DLD1 (cell line): ENCODE measurements around the gene PPP6R2.
"Not testable (repeated sequence)": the region's sequence is repeated elsewhere in the genome, so short reads cannot be mapped to it uniquely, and the experiment has no call there.

Source experiments
- in situ Hi-C: cut with HindIII; loops from 2 replicates; pipeline ENCODE4 v1.10.0; 2017; ENCODE audit warnings: low sequenced_read_pairs

The PPP6R2 gene

GRCh38 chr22:50422046-50422445 lies 78.9 kb downstream of the PPP6R2 start:
- in situ Hi-C loops = no loop called here

- in situ Hi-C loops = no loop called here
These were observed 80.1 kb downstream of the PPP6R2 start for GRCh38 chr22:50422961-50423815.

GRCh38 chr22:50423956-50424355 lies 80.8 kb downstream of the PPP6R2 start:
- in situ Hi-C loops = no loop called here

- in situ Hi-C loops = no loop called here
These were observed 82.2 kb downstream of the PPP6R2 start for GRCh38 chr22:50425179-50425916.

- in situ Hi-C loops = no loop called here
These were observed 89.2 kb downstream of the PPP6R2 start for GRCh38 chr22:50432131-50432876.

GRCh38 chr22:50432877-50433510 lies 89.9 kb downstream of the PPP6R2 start:
- in situ Hi-C loops = not testable (repeated sequence)

GRCh38 chr22:50434849-50435248 lies 91.7 kb downstream of the PPP6R2 start:
- in situ Hi-C loops = no loop called here

- in situ Hi-C loops = no loop called here
These were observed 92.3 kb downstream of the PPP6R2 start for GRCh38 chr22:50435291-50436014.

- in situ Hi-C loops = no loop called here
These were observed 93.1 kb downstream of the PPP6R2 start for GRCh38 chr22:50436015-50436830.

GRCh38 chr22:50436841-50437341 lies 93.8 kb downstream of the PPP6R2 start:
- in situ Hi-C loops = no loop called here

GRCh38 chr22:50437511-50438304 lies 94.6 kb downstream of the PPP6R2 start:
- in situ Hi-C loops = no loop called here

GRCh38 chr22:50438305-50439275 lies 95.5 kb downstream of the PPP6R2 start:
- in situ Hi-C loops = no loop called here

GRCh38 chr22:50439314-50439870 lies 96.3 kb downstream of the PPP6R2 start:
- in situ Hi-C loops = no loop called here

- in situ Hi-C loops = no loop called here
These were observed 96.8 kb downstream of the PPP6R2 start for GRCh38 chr22:50439871-50440331.

- in situ Hi-C loops = no loop called here
These were observed 97.6 kb downstream of the PPP6R2 start for GRCh38 chr22:50440544-50441249.

- in situ Hi-C loops = no loop called here
These were observed 98.4 kb downstream of the PPP6R2 start for GRCh38 chr22:50441428-50441993.
